SJCRH30 (cell line): ENCODE measurements around the gene SLC28A1. TPM values are rescaled to one million over a fixed set of nuclear protein-coding genes. Genes with fewer than 3 reads are reported as not detected.
"Not testable (repeated sequence)": the region's sequence is repeated elsewhere in the genome, so short reads cannot be mapped to it uniquely, and the experiment has no call there.

Experiments used
- DNase-seq, 2 experiments: peaks; one replicate each; pipeline ENCODE4 v3.0.0-alpha.2; 2015 to 2020
- H3K27ac ChIP-seq: fragments of 250-450 bp; sonication (Bioruptor Pico); 2 replicates; pipeline ENCODE4 v1.5.1; 2020; ENCODE audit warnings: mild to moderate bottlenecking, moderate library complexity
- H3K27me3 ChIP-seq: fragments of 250-450 bp; sonication (Bioruptor Pico); 2 replicates; pipeline ENCODE4 v1.5.1; 2020; ENCODE audit warnings: mild to moderate bottlenecking, moderate library complexity
- H3K36me3 ChIP-seq: fragments of 250-450 bp; sonication (Bioruptor Pico); 2 replicates; pipeline ENCODE4 v1.5.1; 2020; ENCODE audit warnings: mild to moderate bottlenecking, moderate library complexity
- H3K4me1 ChIP-seq: fragments of 250-450 bp; sonication (Bioruptor Pico); 2 replicates; pipeline ENCODE4 v1.5.1; 2020; ENCODE audit warnings: mild to moderate bottlenecking, moderate library complexity
- H3K4me3 ChIP-seq: fragments of 250-450 bp; sonication (Bioruptor Pico); 2 replicates; pipeline ENCODE4 v1.5.1; 2020; ENCODE audit warnings: mild to moderate bottlenecking, moderate library complexity
- H3K9me3 ChIP-seq: fragments of 250-450 bp; sonication (Bioruptor Pico); replicated peaks from 2 replicates; pipeline ENCODE4 v1.5.1; 2020; ENCODE audit warnings: mild to moderate bottlenecking, moderate library complexity
- total RNA-seq: library from RNA; depleted of rRNA; stranded (reverse); fragments of >200 nt; shearing (Covaris generic); gene quantifications from 2 replicates; pipeline ENCODE4 v1.2.3, GENCODE V29; 2014; rRNA removed

SLC28A1 gene
- total RNA-seq, 1 experiment from 2014 or later, result not detected

- H3K9me3 ChIP-seq, result no peaks in the 10 kb centered on the region
- H3K27me3 ChIP-seq, result no peaks in the 10 kb centered on the region
- peak overlapping the region; percentile 85 for H3K4me3 ChIP-seq
- peaks cover 4% of the 10 kb centered on the region; the same call in 1 of the 2 replicates for H3K4me1 ChIP-seq
- no peak overlapping the region for H3K27ac ChIP-seq
- peak in 1 of 2 experiments; percentile 29 for DNase-seq
- H3K36me3 ChIP-seq, result no peaks in the 10 kb centered on the region
Observed at GRCh38 chr15:84982301-84982920, 97.9 kb downstream of the SLC28A1 start.

- no peak for DNase-seq
- Histone ChIP-seq H3K27me3 (no peaks in the 10 kb centered on the region), H3K9me3 (no peaks in the 10 kb centered on the region), H3K27ac (no peak overlapping the region), H3K36me3 (no peaks in the 10 kb centered on the region), H3K4me1 (peaks cover 3% of the 10 kb centered on the region; the same call in 1 of the 2 replicates), H3K4me3 (no peak overlapping the region)
Observed at GRCh38 chr15:84983294-84983693, 98.8 kb downstream of the SLC28A1 start.

- H3K4me1 ChIP-seq, result no peaks in the 10 kb centered on the region; the same call in 1 of the 2 replicates
- no peaks in the 10 kb centered on the region for H3K27me3 ChIP-seq
- H3K9me3 ChIP-seq, result no peaks in the 10 kb centered on the region
- H3K4me3 ChIP-seq, result no peak overlapping the region
- H3K36me3 ChIP-seq, result no peaks in the 10 kb centered on the region
- no peak overlapping the region for H3K27ac ChIP-seq
- DNase-seq, result no peak
Observed at GRCh38 chr15:84983711-84984110, 99.2 kb downstream of the SLC28A1 start.

- no peaks in the 10 kb centered on the region for H3K36me3 ChIP-seq
- H3K9me3 ChIP-seq, result no peaks in the 10 kb centered on the region
- H3K4me1 ChIP-seq, result no peaks in the 10 kb centered on the region
- DNase-seq, result no peak
- no peak overlapping the region for H3K27ac ChIP-seq
- no peaks in the 10 kb centered on the region for H3K27me3 ChIP-seq
- H3K4me3 ChIP-seq, result no peak overlapping the region
Observed at GRCh38 chr15:84985158-84985557, 100.7 kb downstream of the SLC28A1 start.

- not testable (repeated sequence) for H3K27me3 ChIP-seq, DNase-seq, H3K9me3 ChIP-seq, H3K4me3 ChIP-seq, H3K27ac ChIP-seq, H3K36me3 ChIP-seq, H3K4me1 ChIP-seq
Observed at GRCh38 chr15:84987351-84987750, 102.9 kb downstream of the SLC28A1 start.

- DNase-seq, result no peak
- no peaks in the 10 kb centered on the region for H3K36me3 ChIP-seq
- H3K4me3 ChIP-seq, result no peak overlapping the region
- H3K27ac ChIP-seq, result no peak overlapping the region
- H3K4me1 ChIP-seq, result peaks cover 13% of the 10 kb centered on the region; the same call in 1 of the 2 replicates
- no peaks in the 10 kb centered on the region for H3K27me3 ChIP-seq
- H3K9me3 ChIP-seq, result no peaks in the 10 kb centered on the region
Observed at GRCh38 chr15:84987949-84988624, 103.6 kb downstream of the SLC28A1 start.

- H3K36me3 ChIP-seq, result no peaks in the 10 kb centered on the region
- no peak for DNase-seq
- no peaks in the 10 kb centered on the region for H3K27me3 ChIP-seq
- H3K9me3 ChIP-seq, result no peaks in the 10 kb centered on the region
- peaks cover 13% of the 10 kb centered on the region; the same call in 1 of the 2 replicates for H3K4me1 ChIP-seq
- no peak overlapping the region for H3K4me3 ChIP-seq
- no peak overlapping the region for H3K27ac ChIP-seq
Observed at GRCh38 chr15:84988909-84989644, 104.6 kb downstream of the SLC28A1 start.

GRCh38 chr15:84990507-84990906 is 106.0 kb downstream of the SLC28A1 start:
- H3K4me3 ChIP-seq, result no peak overlapping the region
- no peaks in the 10 kb centered on the region for H3K36me3 ChIP-seq
- no peaks in the 10 kb centered on the region for H3K9me3 ChIP-seq
- no peak overlapping the region for H3K27ac ChIP-seq
- H3K4me1 ChIP-seq, result peaks cover 13% of the 10 kb centered on the region; the same call in 1 of the 2 replicates
- no peak for DNase-seq
- H3K27me3 ChIP-seq, result no peaks in the 10 kb centered on the region

GRCh38 chr15:84991014-84991712 is 106.7 kb downstream of the SLC28A1 start:
- no peaks in the 10 kb centered on the region for H3K9me3 ChIP-seq
- H3K4me3 ChIP-seq, result no peak overlapping the region
- no peak overlapping the region for H3K27ac ChIP-seq
- H3K4me1 ChIP-seq, result peaks cover 13% of the 10 kb centered on the region; the same call in 1 of the 2 replicates
- no peaks in the 10 kb centered on the region for H3K36me3 ChIP-seq
- H3K27me3 ChIP-seq, result no peaks in the 10 kb centered on the region
- no peak for DNase-seq

- DNase-seq, result peak; percentile 29 to 53
- no peaks in the 10 kb centered on the region for H3K9me3 ChIP-seq
- H3K36me3 ChIP-seq, result no peaks in the 10 kb centered on the region
- no peak overlapping the region for H3K27ac ChIP-seq
- H3K4me3 ChIP-seq, result no peak overlapping the region
- no peaks in the 10 kb centered on the region for H3K27me3 ChIP-seq
- peaks cover 13% of the 10 kb centered on the region; the same call in 1 of the 2 replicates for H3K4me1 ChIP-seq
Observed at GRCh38 chr15:84992157-84992944, 107.9 kb downstream of the SLC28A1 start.

Other genes starting within 250 kb of the SLC28A1 start
- 22.0 and 26.3 TPM in 2 replicates for gene WDR73, start 230.4 kb upstream of the SLC28A1 start, total RNA-seq
- 4.2 and 4.4 TPM in 2 replicates for gene NMB, start 226.5 kb upstream of the SLC28A1 start, total RNA-seq
- gene SEC11A, start 168.5 kb upstream of the SLC28A1 start, total RNA-seq, result 258 and 277 TPM in 2 replicates
- 12.6 and 13.0 TPM in 2 replicates for gene ZNF592, start 136.1 kb upstream of the SLC28A1 start, total RNA-seq
- gene ALPK3, start 67.3 kb upstream of the SLC28A1 start, total RNA-seq, result 35.9 and 49.9 TPM in 2 replicates
- 17.6 and 19.6 TPM in 2 replicates for gene PDE8A, start 97.2 kb downstream of the SLC28A1 start, total RNA-seq